NOMO-1 treated with dmso at 0.1 percent for 144 hours (cell line): ENCODE results near the gene DRC3.

Experiments used
- DNase-seq: peaks from one replicate; lab custom pipeline; 2025; ENCODE audit not compliant: unreplicated experiment; lab: John Stamatoyannopoulos, UW

DRC3 gene

GRCh38 chr17:18018411-18018921 lies 45.8 kb downstream of the DRC3 start:
- DNase-seq: no peak

- no peak for DNase-seq
Measured at GRCh38 chr17:18019838-18020154, 47.1 kb downstream of the DRC3 start.

GRCh38 chr17:18020971-18021370 lies 48.3 kb downstream of the DRC3 start:
- DNase-seq: no peak

GRCh38 chr17:18021372-18021771 lies 48.7 kb downstream of the DRC3 start:
- DNase-seq: no peak

GRCh38 chr17:18025241-18025944 lies 52.7 kb downstream of the DRC3 start:
- DNase-seq: no peak

- no peak for DNase-seq
Measured at GRCh38 chr17:18025945-18026776, 53.5 kb downstream of the DRC3 start.

- DNase-seq: no peak
Measured at GRCh38 chr17:18027280-18027679, 54.6 kb downstream of the DRC3 start.

GRCh38 chr17:18028114-18028951 lies 55.7 kb downstream of the DRC3 start:
- no peak for DNase-seq

- DNase-seq: no peak
Measured at GRCh38 chr17:18028952-18029540, 56.4 kb downstream of the DRC3 start.

GRCh38 chr17:18031955-18032354 lies 59.3 kb downstream of the DRC3 start:
- DNase-seq: no peak

GRCh38 chr17:18033442-18034099 lies 60.9 kb downstream of the DRC3 start:
- DNase-seq: peak; percentile 84

GRCh38 chr17:18035704-18036103 lies 63.0 kb downstream of the DRC3 start:
- DNase-seq: no peak

- DNase-seq: peak; percentile 71
Measured at GRCh38 chr17:18037486-18037885, 64.8 kb downstream of the DRC3 start.

- DNase-seq: peak; percentile 64
Measured at GRCh38 chr17:18038149-18038850, 65.6 kb downstream of the DRC3 start.

GRCh38 chr17:18038861-18039534 lies 66.3 kb downstream of the DRC3 start, which contains the start of the genes ATPAF2 and GID4:
Gene ATPAF2, minus strand, starts transcription at chr17:18039168. Its CDS starts 155 bp downstream, at chr17:18039013.
Gene GID4, plus strand, starts transcription at chr17:18039408. Its CDS starts 57 bp downstream, at chr17:18039465.
- DNase-seq: peak; percentile 99

- DNase-seq: no peak
Measured at GRCh38 chr17:18039535-18040260, 67.0 kb downstream of the DRC3 start.

- DNase-seq: no peak
Measured at GRCh38 chr17:18040261-18040858, 67.7 kb downstream of the DRC3 start.

- DNase-seq: no peak
Measured at GRCh38 chr17:18041776-18042175, 69.1 kb downstream of the DRC3 start.
